ENCODE measurements around the gene ANXA2R.
"Not testable (repeated sequence)": the region's sequence is repeated elsewhere in the genome, so short reads cannot be mapped to it uniquely, and the experiment has no call there.

Gene ANXA2R

GRCh38 chr5:43060020-43060419 lies 19.9 kb upstream of the ANXA2R start:
- not testable (repeated sequence) for DNase-seq (ENCODE audit: low read depth)

GRCh38 chr5:43055098-43055497 lies 15.0 kb upstream of the ANXA2R start:
- not testable (repeated sequence) for DNase-seq (ENCODE audit: low read depth)

- DNase-seq (ENCODE audit: low read depth): no peak
These were observed 11.6 kb upstream of the ANXA2R start for GRCh38 chr5:43051684-43052083.

DNA sequence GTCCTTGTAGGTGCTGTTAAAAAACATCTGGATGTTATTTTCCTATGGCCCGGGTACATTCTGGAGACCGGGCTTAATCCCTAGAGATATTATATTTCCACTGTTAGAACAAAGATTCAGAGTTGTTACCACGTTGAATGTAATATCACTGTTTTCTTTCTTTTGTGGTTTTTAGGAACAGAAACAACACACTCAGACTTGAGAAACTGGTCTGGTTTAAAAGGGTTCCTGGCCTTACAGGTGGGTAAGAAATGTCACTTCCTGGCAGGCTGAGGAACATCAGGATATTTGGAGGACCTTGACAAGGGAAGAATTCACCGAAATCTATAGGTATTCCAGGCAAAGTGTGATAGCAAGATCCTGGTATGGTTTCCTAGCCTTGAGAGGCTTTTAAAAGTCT lies 10.3 kb upstream of the ANXA2R start:
- DNase-seq (ENCODE audit: low read depth): no peak

- no peak for DNase-seq (ENCODE audit: low read depth)
These were observed 9.1 kb upstream of the ANXA2R start for GRCh38 chr5:43049236-43049635.

- no peak for DNase-seq (ENCODE audit: low read depth)
These were observed 6.4 kb upstream of the ANXA2R start for GRCh38 chr5:43046474-43046873.

DNA sequence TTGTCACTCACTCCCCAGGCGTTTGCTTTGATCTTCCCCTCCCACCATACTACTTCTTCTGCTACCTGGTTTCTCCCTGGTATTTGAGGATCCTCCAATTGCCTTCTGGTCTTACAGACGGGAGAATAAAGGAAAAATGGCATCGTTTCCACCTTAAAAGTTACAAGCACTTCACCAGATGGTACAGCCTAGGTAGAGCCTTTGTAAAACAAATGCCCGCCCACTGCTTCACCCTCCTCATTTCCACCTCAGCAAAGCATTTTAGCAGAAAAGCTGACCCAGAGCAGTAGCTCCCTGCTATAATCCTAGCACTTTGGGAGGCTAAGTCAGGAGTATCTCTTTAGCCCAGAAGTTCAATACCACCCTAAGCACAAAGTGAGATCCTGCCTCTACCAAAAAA lies 5.1 kb upstream of the ANXA2R start:
- DNase-seq (ENCODE audit: low read depth): no peak

GRCh38 chr5:43044181-43044914 lies 4.2 kb upstream of the ANXA2R start:
- no peak for DNase-seq (ENCODE audit: low read depth)

DNA sequence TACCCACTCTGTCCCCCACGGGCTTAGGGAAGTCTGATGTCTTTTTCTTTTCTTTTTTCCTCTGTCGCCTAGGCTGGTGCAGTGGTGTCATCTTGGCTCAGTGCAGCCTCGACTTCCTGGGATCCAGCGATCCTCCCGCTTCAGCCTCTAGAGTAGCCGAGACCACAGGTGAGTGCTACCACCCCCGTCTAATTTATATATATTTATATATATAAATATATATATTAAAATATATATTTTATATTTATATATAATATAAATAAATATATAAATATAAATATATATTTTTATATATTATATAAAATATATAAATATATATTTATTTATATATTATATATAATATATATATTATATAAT lies 3.3 kb upstream of the ANXA2R start:
- no peak for DNase-seq (ENCODE audit: low read depth)

- peak; percentile 35 for DNase-seq (ENCODE audit: low read depth)
These were observed 2.7 kb upstream of the ANXA2R start for GRCh38 chr5:43042626-43043399.

- DNase-seq (ENCODE audit: low read depth): peak; percentile 47
These were observed 2.1 kb upstream of the ANXA2R start for GRCh38 chr5:43042176-43042625.

DNA sequence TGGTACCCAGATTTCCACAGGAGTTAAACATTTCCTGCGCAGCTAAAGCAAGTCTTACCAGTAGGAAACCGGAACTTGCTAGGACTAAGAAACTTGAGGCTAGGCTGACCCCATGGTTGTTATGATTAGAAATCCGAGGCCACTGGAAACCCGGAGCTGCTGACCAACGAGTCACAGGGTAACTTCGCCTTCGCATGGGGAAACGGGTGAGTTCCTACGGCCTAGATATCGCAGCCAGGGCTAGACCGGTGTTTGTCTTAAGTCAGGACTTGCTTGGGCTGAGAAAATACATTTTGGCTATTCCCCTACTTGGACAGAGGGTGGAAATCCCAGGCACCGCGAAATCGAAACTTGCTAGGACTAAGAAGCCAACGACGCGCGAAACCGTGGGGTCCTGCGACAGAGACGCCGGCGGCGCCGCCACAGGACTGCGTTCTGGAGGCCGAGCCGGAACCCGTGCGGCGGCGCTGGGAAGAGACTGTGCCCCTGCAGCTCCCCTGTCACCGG lies 1.6 kb upstream of the ANXA2R start:
- no peak for DNase-seq (ENCODE audit: low read depth)

DNA sequence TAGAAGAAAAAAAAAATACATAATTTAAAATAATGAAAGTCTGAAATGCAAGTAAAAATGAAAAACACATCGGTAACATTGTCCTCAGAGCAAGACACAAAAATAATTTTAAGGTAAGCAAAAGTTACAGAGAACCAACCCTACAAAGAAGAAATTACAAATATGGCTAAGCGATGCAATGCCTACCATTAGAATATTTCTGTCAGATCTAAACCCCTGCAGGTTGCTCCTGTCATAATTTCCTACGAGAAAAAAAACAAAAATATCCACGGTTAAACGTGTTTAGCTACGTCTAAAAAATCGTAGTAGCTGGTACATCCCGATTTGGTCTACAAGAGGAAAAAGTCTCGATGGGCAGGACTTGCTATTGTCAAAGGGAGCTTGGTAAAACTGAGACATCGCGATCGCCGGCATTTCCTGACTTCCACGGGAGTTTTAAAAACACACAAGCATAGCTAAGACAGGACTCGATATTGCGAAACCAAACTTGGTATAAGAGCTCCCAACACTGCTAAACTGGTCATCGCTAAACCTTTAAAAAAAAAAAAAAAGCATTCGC lies 1.1 kb upstream of the ANXA2R start:
- no peak for DNase-seq (ENCODE audit: low read depth)

GRCh38 chr5:43039471-43040286 lies 440 bp downstream of the ANXA2R start:
- no peak for DNase-seq (ENCODE audit: low read depth)

DNA sequence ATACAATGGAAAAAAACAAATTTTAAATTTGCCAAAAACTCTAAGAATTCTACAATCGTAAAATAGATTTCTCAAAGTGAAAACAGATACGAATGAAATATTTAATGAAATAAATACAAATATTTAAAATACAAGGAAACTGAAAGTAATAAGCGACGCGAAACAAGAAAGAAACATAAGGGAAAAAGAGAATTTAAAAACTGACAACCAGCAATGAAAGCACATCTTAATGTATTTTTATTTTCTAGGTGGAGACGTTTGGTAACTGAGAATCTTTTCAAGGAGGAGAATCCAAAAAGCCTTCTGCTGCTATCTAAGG lies 1.0 kb downstream of the ANXA2R start:
- DNase-seq (ENCODE audit: low read depth): no peak

- DNase-seq (ENCODE audit: low read depth): no peak
These were observed 1.6 kb downstream of the ANXA2R start for GRCh38 chr5:43038496-43038989.

- no peak for DNase-seq (ENCODE audit: low read depth)
These were observed 2.3 kb downstream of the ANXA2R start for GRCh38 chr5:43037636-43038495.

DNA sequence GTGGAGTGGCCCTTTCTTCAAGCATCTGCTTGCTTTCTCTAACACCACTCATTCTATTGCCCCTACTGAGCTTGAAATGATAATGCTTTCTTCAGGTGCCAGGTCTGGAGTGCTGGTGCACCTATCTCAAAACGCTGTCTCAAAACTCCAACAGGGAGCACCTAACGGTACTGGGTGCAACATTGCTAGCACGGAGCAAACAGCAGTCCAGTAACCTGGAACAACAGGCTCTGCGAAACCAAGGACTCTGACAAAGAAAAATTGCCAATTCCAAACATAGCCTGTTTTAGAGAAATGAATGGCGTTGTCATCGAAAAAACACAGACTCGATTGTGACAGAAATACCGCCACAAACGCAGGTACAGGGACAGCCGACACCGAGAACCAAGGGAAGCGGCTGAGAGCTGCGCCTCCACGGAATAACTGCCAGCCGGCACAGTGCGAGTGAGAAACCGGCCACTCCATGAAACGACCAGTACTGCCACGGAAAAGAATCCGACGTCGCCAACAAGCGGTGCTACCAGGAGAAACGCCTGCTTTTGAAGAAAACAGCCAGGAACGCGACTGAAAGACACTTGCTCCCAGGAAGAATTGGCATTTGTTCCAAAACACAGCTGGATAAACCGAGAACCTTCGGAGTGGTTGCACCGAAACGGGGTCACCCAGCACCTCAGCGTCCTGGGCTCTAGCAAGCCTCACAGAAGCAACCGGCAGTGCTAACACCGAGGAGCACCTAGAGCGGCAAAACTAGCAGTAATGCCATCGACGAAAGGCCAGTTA lies 3.1 kb downstream of the ANXA2R start:
- no peak for DNase-seq (ENCODE audit: low read depth)

GRCh38 chr5:43036409-43036808 lies 3.7 kb downstream of the ANXA2R start:
- no peak for DNase-seq (ENCODE audit: low read depth)

DNA sequence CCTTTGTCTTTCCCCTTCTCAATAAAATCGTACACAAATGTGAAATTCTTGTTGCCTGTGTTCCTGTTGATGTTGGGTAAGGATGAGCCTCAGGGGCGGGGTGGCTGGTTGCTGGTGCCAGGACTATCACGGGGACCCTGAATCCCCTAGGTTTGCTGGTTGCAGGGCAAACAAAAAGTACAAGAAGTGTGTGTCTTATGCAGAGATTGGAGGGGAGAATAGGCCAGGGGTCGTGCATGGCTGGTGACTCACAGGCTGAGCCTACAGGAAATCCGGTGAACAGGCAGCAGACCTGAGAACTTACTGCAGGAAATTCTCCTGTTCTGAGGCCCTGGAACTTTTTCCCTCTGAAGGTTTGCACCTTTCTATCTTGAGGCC lies 5.5 kb downstream of the ANXA2R start:
- no peak for DNase-seq (ENCODE audit: low read depth)
